GM13977 (cell line): ENCODE results near the gene SOCS3.

Experiments
- DNase-seq: peaks from one replicate; pipeline ENCODE4 v3.0.0; 2012; ENCODE audit warnings: low spot score
- CTCF ChIP-seq: IDR thresholded peaks from 2 replicates; pipeline ENCODE4 v1.5.1; 2012; ENCODE audit warnings: mild to moderate bottlenecking, control low read depth; ENCODE audit not compliant: insufficient read depth; ENCODE audit errors: extremely low read depth, missing control alignments
- in situ Hi-C: fragments of 300-500 bp; cut with MboI; formaldehyde crosslinking; loops from one replicate; pipeline ENCODE4 v1.12.0; 2022; ENCODE audit warnings: low sequenced_read_pairs, low pct_unique_long_range_greater_than_20kb, mixed read lengths, inconsistent platforms; ENCODE audit not compliant: unreplicated experiment

The SOCS3 gene

GRCh38 chr17:78403822-78404221 is 43.9 kb upstream of the SOCS3 start:
- in situ Hi-C loops = no loop called here
- no peak for TF ChIP-seq CTCF
- DNase-seq = no peak

DNA sequence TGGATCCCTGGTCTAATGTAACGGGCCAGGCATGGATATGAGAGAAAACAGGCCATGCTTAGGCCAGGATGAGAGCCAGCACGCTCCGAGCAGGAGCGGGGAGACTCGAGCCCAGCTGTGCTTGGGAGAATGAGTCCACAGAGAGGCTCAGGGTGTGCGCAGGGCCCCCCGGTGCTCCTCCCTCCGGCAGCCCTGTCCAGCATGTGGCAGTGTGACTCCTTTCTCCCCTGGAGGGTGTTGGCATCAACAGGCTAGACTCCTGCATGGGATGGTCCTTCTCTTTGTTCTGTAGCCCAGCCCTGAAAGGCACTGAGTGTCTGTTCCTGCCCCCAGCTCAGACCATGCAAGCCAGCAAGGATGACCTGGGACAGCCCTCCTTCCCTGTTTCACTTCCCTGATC is 42.0 kb upstream of the SOCS3 start:
- no peak for DNase-seq
- in situ Hi-C loops = no loop called here
- no peak for TF ChIP-seq CTCF

DNA sequence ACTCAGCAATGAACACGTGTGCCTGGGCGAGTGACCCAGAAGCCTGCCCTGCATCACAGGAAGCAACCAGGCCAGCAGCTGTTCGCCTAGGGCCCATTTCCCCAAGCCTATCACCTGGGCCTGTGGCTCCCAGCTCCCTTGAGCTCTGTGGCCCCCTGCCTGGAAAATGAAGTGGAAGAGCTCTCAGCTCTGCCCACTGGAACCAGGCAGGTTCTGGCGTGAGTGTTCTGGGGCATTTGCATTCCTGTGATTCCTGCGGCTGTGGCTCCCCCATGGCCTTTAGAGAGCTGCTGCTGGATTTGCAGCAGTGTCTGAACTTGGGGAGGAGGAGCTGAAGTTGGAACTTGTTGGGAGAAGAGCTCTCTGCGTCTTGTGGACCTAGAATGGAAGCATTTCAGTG is 41.4 kb upstream of the SOCS3 start:
- DNase-seq = no peak
- in situ Hi-C loops = no loop called here
- no peak for TF ChIP-seq CTCF

DNA sequence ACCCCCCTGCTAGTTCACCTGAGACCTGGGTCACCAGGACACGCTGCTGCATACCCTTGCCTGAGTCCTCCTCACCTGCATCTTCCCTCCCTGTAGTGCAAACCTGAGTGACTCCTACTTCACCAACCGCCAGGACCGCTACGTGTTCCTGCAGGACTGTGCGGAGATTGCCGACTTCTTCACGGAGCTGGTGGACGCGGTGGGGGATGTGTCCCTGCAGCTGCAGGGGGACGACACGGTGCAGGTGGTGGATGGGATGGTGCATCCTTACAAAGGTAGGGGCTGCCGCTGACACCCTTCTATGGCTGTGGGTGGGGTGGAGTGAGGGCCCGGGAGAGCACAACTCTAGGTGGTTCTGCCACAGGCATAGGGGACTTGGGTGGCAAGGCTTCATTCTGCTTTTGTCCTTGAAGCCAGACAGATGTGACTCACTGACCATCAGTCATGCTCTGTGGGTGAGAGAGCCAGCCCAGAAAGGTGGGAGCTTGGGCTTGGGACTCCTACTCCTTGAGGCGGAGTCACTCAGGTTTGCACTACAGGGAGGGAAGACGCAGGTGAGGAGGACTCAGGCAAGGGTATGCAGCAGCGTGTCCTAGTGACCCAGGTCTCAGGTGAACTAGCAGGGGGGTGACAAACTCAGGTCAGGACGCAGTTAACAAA is 40.8 kb upstream of the SOCS3 start:
- TF ChIP-seq CTCF = no peak
- in situ Hi-C loops = no loop called here
- no peak for DNase-seq

GRCh38 chr17:78399693-78400144 is 39.8 kb upstream of the SOCS3 start:
- TF ChIP-seq CTCF = no peak
- no peak for DNase-seq
- in situ Hi-C loops = no loop called here

- TF ChIP-seq CTCF = no peak
- DNase-seq = no peak
- in situ Hi-C loops = no loop called here
Measured at GRCh38 chr17:78399028-78399692, 39.3 kb upstream of the SOCS3 start.

DNA sequence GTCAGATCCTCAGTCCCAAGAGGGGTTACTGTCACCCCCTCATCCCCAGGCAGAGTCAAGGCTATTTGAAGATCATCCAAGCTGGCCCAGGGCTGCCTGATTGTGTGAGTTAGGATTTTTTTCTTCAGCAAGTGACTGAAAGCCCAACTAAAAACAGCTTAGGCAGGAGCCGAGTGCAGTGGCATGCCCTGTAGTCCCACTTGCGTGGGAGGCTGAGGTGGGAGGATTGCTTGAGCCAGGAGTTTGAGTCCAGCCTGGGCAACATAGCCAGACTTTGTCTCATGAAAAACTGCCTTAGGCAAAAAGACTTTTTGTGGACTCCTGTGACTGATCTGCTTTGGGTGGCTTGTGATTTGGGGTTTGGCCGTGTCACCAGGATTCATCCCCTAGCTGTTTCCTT is 38.5 kb upstream of the SOCS3 start:
- in situ Hi-C loops = no loop called here
- DNase-seq = no peak
- no peak for TF ChIP-seq CTCF
